Measurements from ENCODE around the gene HSPB7. TPM values are rescaled to one million over a fixed set of nuclear protein-coding genes. Genes with fewer than 3 reads are reported as not detected.
A peak's percentile ranks its signal among the peaks of the same experiment; 100 is the strongest.

HSPB7 gene
- total RNA-seq, 4 donors from 2014 or later = 2.4 to 4.2 (median 3.0) TPM

DNA sequence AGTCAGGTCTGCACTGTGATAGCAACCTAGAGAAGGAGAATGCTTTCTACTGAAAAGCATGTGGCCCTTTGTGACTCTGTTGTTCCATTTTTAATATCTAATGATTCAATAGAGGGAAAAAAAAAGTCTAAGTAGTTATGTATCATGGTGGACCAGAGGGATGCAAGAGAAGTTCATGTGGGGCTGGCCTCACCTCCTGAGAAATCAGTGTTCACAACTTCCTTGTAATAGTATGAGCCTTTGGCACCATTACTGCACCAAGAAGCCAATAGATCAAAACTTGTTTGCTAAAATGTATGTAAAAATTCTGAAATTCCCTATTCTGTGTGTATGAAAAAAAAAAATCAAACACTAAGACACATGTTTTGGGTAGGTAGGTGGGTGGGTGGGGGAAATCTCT is 46.9 kb downstream of the HSPB7 start:
- intact Hi-C loops (cut with DNase I; ENCODE audit: low total_unique reads) = no loop called here
- no peak overlapping the region for H3K4me3 ChIP-seq (ENCODE audit: low read depth, poor library complexity, severe bottlenecking)
- DNase-seq (ENCODE audit: low spot score in 2 of 2) = no peak
- TF ChIP-seq CTCF (IDR thresholded peaks at IDR 0.05) (no peak), POLR2A (IDR thresholded peaks at IDR 0.05) (no peak)

DNA sequence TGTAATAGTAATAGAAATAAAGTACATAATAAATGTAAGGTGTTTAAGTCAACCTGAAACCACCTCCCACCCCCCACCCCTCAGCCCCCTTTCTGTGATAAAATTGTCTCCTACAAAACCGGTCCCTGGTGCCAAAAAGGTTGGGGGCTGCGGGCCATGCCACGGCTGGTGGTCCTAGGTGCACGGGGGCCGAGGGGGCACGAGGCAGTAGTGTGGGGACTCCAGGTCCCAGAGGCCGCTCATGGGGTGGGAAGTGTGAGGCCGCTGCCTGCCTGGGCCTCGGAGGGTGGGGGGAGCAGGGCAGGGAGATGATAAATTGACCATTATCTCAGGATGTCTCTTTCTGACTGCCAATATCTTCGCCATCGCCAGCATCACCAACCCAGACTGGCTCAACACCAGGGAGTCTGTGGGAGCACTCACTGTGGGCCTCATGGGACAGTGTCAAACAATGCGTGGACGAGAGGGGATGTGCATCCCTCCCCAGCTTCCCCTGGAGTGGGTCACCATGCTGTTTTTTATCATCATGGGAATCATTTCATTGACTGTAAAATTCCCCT is 48.4 kb downstream of the HSPB7 start:
- intact Hi-C loops (cut with DNase I; ENCODE audit: low total_unique reads) = no loop called here
- peak in 1 of 2 donors; percentile 69 for DNase-seq (ENCODE audit: low spot score in 2 of 2)
- no peak for TF ChIP-seq POLR2A (IDR thresholded peaks at IDR 0.05)
- no peak for TF ChIP-seq CTCF (IDR thresholded peaks at IDR 0.05)
- no peak overlapping the region for H3K4me3 ChIP-seq (ENCODE audit: low read depth, poor library complexity, severe bottlenecking)
- 95 to 96% methylated on average over 13 of the region's 13 CpGs for WGBS, 2 donors

GRCh38 chr1:15968172-15968571 is 49.7 kb downstream of the HSPB7 start:
- intact Hi-C loops (cut with DNase I; ENCODE audit: low total_unique reads) = no loop called here
- 89 to 91% methylated on average over 5 of the region's 5 CpGs for WGBS, 2 donors
- no peak for TF ChIP-seq POLR2A (IDR thresholded peaks at IDR 0.05)
- no peak for TF ChIP-seq CTCF (IDR thresholded peaks at IDR 0.05)
- DNase-seq (ENCODE audit: low spot score in 2 of 2) = peak in 1 of 2 donors; percentile 72
- no peak overlapping the region for H3K4me3 ChIP-seq (ENCODE audit: low read depth, poor library complexity, severe bottlenecking)

- intact Hi-C loops (cut with DNase I; ENCODE audit: low total_unique reads) = no loop called here
- 95 to 96% methylated on average over 6 of the region's 6 CpGs for WGBS, 2 donors
- DNase-seq (ENCODE audit: low spot score in 2 of 2) = peak in 1 of 2 donors; percentile 70
- TF ChIP-seq POLR2A (IDR thresholded peaks at IDR 0.05) = no peak
- no peak for TF ChIP-seq CTCF (IDR thresholded peaks at IDR 0.05)
- H3K4me3 ChIP-seq (ENCODE audit: low read depth, poor library complexity, severe bottlenecking) = no peak overlapping the region
These were observed 50.9 kb downstream of the HSPB7 start for GRCh38 chr1:15966956-15967344.

DNA sequence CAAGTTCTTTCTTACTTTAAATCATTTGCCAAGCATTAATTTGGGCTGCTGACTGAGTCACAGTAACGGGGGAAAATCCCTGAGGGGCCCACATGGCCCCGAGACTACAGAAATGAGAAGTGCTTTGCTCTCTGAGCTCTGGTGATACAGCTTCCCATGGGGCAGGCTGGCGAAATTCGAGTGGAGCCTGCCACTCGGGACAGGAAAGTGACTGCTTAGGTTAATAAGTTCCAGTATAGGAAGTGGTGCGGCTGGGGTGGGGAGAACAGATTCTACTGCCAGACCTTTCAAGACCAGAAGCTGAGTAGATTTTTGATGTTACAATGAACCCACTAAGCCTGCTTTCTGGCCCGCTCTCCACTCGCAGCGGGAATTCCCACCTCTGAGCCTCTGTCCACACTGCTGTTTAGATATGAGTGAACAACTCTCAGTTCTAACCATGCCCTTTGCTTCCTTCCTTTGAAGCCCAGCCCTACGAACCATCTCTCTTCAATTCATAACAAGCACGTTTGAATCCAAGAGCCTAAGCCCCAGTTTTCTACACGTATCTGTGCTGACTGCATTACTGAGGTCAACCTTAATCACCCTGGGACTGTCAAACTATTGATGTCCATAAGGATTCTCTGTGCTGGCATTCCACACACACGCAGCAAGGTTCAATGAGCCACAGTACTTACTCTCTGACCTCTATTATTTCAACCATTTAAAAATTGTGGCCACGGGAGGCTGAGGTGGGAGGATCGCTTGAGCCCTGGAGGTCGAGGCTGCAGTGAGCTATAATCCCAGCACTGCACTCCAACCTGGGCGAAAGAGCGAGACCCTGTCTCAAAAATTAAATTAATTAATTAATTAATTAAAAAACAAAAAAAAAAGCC is 51.5 kb downstream of the HSPB7 start:
- peak; percentile 54 to 85 for DNase-seq (ENCODE audit: low spot score in 2 of 2)

More for the DNA sequence above, 51.5 kb downstream of the HSPB7 start:
- no peak overlapping the region for H3K4me3 ChIP-seq (ENCODE audit: low read depth, poor library complexity, severe bottlenecking)
- TF ChIP-seq CTCF (IDR thresholded peaks at IDR 0.05) = no peak
- TF ChIP-seq POLR2A (IDR thresholded peaks at IDR 0.05) = no peak
- whole genome bisulfite sequencing, 2 donors = 47 to 54% methylated on average over 18 of the region's 18 CpGs
- intact Hi-C loops (cut with DNase I; ENCODE audit: low total_unique reads) = no loop called here
